ENCODE results near the gene BCOR.

The BCOR gene

DNA sequence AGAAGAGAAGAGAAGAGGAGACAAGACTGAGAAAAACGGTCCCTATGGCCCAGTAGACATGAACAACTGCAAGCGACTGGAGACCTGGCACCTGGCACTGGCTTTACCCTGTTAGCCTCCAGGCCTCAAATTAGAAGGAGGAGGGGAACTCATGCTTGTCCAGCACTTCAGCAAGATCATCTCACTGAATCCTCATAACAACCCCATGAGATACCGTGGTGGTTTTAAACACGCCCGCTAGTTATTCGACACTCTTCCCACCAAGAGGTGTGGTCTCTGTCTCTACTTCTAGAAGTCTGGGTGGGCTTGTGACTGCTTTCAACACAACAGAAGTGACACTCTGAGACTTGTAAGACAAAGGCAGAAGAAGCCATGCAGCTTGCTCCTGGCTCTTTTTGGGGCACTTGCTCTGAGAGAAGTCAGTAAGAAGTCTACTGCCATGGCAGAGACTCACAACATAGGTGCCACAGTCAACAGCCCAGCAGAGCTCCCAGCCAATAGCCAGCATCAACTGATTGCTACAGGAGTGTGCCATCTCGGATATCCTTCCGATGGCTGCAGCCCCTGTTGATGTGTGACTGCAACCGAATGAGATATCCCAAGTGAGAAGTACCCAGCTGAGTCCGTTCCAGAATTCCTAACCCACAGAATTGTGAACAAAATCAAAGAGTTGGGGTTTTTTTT is 34.0 kb upstream of the BCOR start:
- no peak for ATAC-seq
- no peak for TF ChIP-seq ZFP3 (CRISPR knock-in tag; IDR thresholded peaks at IDR 0.05)
- TF ChIP-seq TCF4 (CRISPR knock-in tag; IDR thresholded peaks at IDR 0.05; ENCODE audit: borderline replicate concordance) = no peak
- TF ChIP-seq, protein P1, sequence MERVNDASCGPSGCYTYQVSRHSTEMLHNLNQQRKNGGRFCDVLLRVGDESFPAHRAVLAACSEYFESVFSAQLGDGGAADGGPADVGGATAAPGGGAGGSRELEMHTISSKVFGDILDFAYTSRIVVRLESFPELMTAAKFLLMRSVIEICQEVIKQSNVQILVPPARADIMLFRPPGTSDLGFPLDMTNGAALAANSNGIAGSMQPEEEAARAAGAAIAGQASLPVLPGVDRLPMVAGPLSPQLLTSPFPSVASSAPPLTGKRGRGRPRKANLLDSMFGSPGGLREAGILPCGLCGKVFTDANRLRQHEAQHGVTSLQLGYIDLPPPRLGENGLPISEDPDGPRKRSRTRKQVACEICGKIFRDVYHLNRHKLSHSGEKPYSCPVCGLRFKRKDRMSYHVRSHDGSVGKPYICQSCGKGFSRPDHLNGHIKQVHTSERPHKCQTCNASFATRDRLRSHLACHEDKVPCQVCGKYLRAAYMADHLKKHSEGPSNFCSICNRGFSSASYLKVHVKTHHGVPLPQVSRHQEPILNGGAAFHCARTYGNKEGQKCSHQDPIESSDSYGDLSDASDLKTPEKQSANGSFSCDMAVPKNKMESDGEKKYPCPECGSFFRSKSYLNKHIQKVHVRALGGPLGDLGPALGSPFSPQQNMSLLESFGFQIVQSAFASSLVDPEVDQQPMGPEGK (CRISPR knock-in tag; IDR thresholded peaks at IDR 0.05; ENCODE audit: borderline replicate concordance) = no peak
- no peak for TF ChIP-seq BACH2 (CRISPR knock-in tag; IDR thresholded peaks at IDR 0.05; ENCODE audit: borderline replicate concordance)
- TF ChIP-seq, protein P2, sequence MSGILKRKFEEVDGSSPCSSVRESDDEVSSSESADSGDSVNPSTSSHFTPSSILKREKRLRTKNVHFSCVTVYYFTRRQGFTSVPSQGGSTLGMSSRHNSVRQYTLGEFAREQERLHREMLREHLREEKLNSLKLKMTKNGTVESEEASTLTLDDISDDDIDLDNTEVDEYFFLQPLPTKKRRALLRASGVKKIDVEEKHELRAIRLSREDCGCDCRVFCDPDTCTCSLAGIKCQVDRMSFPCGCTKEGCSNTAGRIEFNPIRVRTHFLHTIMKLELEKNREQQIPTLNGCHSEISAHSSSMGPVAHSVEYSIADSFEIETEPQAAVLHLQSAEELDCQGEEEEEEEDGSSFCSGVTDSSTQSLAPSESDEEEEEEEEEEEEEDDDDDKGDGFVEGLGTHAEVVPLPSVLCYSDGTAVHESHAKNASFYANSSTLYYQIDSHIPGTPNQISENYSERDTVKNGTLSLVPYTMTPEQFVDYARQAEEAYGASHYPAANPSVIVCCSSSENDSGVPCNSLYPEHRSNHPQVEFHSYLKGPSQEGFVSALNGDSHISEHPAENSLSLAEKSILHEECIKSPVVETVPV (CRISPR knock-in tag; IDR thresholded peaks at IDR 0.05) = no peak
- TF ChIP-seq, protein P3, sequence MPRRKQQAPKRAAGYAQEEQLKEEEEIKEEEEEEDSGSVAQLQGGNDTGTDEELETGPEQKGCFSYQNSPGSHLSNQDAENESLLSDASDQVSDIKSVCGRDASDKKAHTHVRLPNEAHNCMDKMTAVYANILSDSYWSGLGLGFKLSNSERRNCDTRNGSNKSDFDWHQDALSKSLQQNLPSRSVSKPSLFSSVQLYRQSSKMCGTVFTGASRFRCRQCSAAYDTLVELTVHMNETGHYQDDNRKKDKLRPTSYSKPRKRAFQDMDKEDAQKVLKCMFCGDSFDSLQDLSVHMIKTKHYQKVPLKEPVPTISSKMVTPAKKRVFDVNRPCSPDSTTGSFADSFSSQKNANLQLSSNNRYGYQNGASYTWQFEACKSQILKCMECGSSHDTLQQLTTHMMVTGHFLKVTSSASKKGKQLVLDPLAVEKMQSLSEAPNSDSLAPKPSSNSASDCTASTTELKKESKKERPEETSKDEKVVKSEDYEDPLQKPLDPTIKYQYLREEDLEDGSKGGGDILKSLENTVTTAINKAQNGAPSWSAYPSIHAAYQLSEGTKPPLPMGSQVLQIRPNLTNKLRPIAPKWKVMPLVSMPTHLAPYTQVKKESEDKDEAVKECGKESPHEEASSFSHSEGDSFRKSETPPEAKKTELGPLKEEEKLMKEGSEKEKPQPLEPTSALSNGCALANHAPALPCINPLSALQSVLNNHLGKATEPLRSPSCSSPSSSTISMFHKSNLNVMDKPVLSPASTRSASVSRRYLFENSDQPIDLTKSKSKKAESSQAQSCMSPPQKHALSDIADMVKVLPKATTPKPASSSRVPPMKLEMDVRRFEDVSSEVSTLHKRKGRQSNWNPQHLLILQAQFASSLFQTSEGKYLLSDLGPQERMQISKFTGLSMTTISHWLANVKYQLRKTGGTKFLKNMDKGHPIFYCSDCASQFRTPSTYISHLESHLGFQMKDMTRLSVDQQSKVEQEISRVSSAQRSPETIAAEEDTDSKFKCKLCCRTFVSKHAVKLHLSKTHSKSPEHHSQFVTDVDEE (CRISPR knock-in tag; IDR thresholded peaks at IDR 0.05) = no peak
- no peak for TF ChIP-seq ZC3H10 (CRISPR knock-in tag; IDR thresholded peaks at IDR 0.05)
- no peak for TF ChIP-seq GLIS3 (CRISPR knock-in tag; IDR thresholded peaks at IDR 0.05)

DNA sequence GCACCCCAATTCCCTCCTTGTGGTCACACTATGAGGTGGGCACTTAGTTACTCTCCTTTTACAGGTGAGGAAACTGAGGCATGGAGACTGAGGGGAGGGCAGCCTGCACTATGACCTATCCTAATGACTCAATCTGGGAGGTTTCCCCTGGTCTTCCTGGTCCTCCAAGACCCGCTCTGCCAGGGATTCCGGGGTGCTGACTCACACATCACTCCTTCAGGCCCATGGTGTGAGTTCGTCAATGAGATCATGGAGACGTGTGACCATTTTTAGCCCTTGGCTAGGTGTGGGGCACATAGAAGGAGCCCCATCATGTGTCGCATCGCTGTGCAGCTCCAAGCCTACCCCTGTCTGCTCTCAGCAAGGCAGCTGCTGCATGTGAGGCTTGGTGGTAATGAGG is 32.4 kb upstream of the BCOR start:
- no peak for TF ChIP-seq CSDC2 (CRISPR knock-in tag; IDR thresholded peaks at IDR 0.05)
- TF ChIP-seq ZNF8 (CRISPR knock-in tag; IDR thresholded peaks at IDR 0.05) = no peak
- TF ChIP-seq, protein P1 (CRISPR knock-in tag; IDR thresholded peaks at IDR 0.05; ENCODE audit: borderline replicate concordance) = no peak
- TF ChIP-seq PPARA (CRISPR knock-in tag; IDR thresholded peaks at IDR 0.05; ENCODE audit: borderline replicate concordance) = no peak
- TF ChIP-seq, protein P3 (CRISPR knock-in tag; IDR thresholded peaks at IDR 0.05) = no peak
- TF ChIP-seq BACH2 (CRISPR knock-in tag; IDR thresholded peaks at IDR 0.05; ENCODE audit: borderline replicate concordance) = no peak
- no peak for TF ChIP-seq ZFP3 (CRISPR knock-in tag; IDR thresholded peaks at IDR 0.05)
- TF ChIP-seq ARNTL (CRISPR knock-in tag; IDR thresholded peaks at IDR 0.05; ENCODE audit: borderline replicate concordance, low read depth) = no peak
- TF ChIP-seq ZFP30 (CRISPR knock-in tag; IDR thresholded peaks at IDR 0.05) = no peak

DNA sequence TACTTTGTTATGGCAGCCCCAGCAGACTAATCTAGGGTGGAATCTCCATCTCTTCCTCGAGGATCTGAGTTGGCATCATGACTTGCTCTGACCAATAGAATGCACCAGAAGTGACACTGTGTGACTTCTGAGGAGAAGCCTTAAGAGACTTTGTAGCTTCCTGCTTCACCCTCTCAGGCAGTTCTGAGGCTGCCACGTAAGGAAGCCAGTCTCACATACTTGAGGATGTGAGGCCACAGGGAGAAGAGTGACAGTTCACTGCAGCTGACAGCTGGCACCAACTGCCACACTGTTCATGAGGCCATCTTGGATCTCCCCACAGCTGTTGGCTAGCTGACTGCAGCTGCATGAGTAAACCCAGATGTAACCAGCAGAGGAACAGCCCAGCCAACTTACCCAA is 29.3 kb upstream of the BCOR start:
- ATAC-seq = no peak
- no peak for TF ChIP-seq ZC3H10 (CRISPR knock-in tag; IDR thresholded peaks at IDR 0.05)
- no peak for TF ChIP-seq CSDC2 (CRISPR knock-in tag; IDR thresholded peaks at IDR 0.05)
- no peak for TF ChIP-seq BACH2 (CRISPR knock-in tag; IDR thresholded peaks at IDR 0.05; ENCODE audit: borderline replicate concordance)
- TF ChIP-seq, protein P2 (CRISPR knock-in tag; IDR thresholded peaks at IDR 0.05) = no peak
- TF ChIP-seq SNAI2 (CRISPR knock-in tag; IDR thresholded peaks at IDR 0.05) = no peak
- no peak for TF ChIP-seq ZNF8 (CRISPR knock-in tag; IDR thresholded peaks at IDR 0.05)
- no peak for TF ChIP-seq ZNF565 (CRISPR knock-in tag; conservative IDR thresholded peaks at IDR 0.05; ENCODE audit: low read depth)
- TF ChIP-seq, protein P3 (CRISPR knock-in tag; IDR thresholded peaks at IDR 0.05) = no peak
- TF ChIP-seq, protein P4, sequence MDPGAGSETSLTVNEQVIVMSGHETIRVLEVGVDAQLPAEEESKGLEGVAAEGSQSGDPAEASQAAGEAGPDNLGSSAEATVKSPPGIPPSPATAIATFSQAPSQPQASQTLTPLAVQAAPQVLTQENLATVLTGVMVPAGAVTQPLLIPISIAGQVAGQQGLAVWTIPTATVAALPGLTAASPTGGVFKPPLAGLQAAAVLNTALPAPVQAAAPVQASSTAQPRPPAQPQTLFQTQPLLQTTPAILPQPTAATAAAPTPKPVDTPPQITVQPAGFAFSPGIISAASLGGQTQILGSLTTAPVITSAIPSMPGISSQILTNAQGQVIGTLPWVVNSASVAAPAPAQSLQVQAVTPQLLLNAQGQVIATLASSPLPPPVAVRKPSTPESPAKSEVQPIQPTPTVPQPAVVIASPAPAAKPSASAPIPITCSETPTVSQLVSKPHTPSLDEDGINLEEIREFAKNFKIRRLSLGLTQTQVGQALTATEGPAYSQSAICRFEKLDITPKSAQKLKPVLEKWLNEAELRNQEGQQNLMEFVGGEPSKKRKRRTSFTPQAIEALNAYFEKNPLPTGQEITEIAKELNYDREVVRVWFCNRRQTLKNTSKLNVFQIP (CRISPR knock-in tag; IDR thresholded peaks at IDR 0.05; ENCODE audit: borderline replicate concordance, low read depth) = no peak
- no peak for TF ChIP-seq ISL1 (CRISPR knock-in tag; IDR thresholded peaks at IDR 0.05)

More for the DNA sequence above, 32.4 kb upstream of the BCOR start:
- peak; percentile 48 for ATAC-seq

Measured in SK-N-SH treated with all-trans-retinoic acid at 6 μM for 48 hours (cell line).